Astrocyte (in vitro differentiated cells and primary cell): Measurements from ENCODE around the gene VEPH1. TPM values are rescaled to one million over a fixed set of nuclear protein-coding genes. Genes with fewer than 3 reads are reported as not detected.

Source experiments
- DNase-seq: peaks from one replicate; pipeline ENCODE4 v3.0.0-alpha.2; 2010; ENCODE audit warnings: low read depth
- FAIRE-seq: peaks from 2 replicates; lab custom pipeline; 2011; peaks lifted over from hg19 to GRCh38; lab: Jason Lieb, UNC
- H2AFZ ChIP-seq: 2 replicates; pipeline ENCODE4 v1.6.0; 2012; ENCODE audit warnings: low read depth, low read length, inconsistent platforms
- H3K27ac ChIP-seq: 2 replicates; pipeline ENCODE4 v1.5.1; 2011; ENCODE audit warnings: low read depth, low read length, inconsistent platforms
- H3K27me3 ChIP-seq: 2 replicates; pipeline ENCODE4 v1.6.0; 2011; ENCODE audit warnings: low read length, inconsistent platforms; ENCODE audit not compliant: insufficient read depth
- H3K36me3 ChIP-seq: 2 replicates; pipeline ENCODE4 v1.5.1; 2011; ENCODE audit warnings: low read length, inconsistent platforms; ENCODE audit not compliant: insufficient read depth
- H3K4me1 ChIP-seq: 2 replicates; pipeline ENCODE4 v1.5.1; 2011; ENCODE audit warnings: low read length, inconsistent platforms; ENCODE audit not compliant: insufficient read depth
- H3K4me2 ChIP-seq: 2 replicates; pipeline ENCODE4 v1.6.0; 2012; ENCODE audit warnings: low read length, inconsistent platforms
- H3K4me3 ChIP-seq: 2 replicates; pipeline ENCODE4 v1.5.1; 2011; ENCODE audit warnings: low read depth, mild to moderate bottlenecking, low read length, inconsistent platforms; ENCODE audit not compliant: insufficient read depth
- H3K79me2 ChIP-seq: 2 replicates; pipeline ENCODE4 v1.6.0; 2012; ENCODE audit warnings: mild to moderate bottlenecking, low read length, inconsistent platforms; ENCODE audit not compliant: insufficient read depth
- H3K9ac ChIP-seq: 2 replicates; pipeline ENCODE4 v1.6.0; 2012; ENCODE audit warnings: mild to moderate bottlenecking, low read length, inconsistent platforms
- H3K9me3 ChIP-seq: 2 replicates; pipeline ENCODE4 v1.5.1; 2012; ENCODE audit warnings: low read depth, mild to moderate bottlenecking, low read length, inconsistent platforms; ENCODE audit not compliant: insufficient read depth
- H4K20me1 ChIP-seq: 2 replicates; pipeline ENCODE4 v1.6.0; 2012; ENCODE audit warnings: low read length, inconsistent platforms; ENCODE audit not compliant: insufficient read depth
- H3K27ac Mint-ChIP-seq: one replicate; pipeline ENCODE4 v1.8.0; 2021; ENCODE audit warnings: mild to moderate bottlenecking, mixed read lengths; ENCODE audit not compliant: unreplicated experiment
- H3K27me3 Mint-ChIP-seq: one replicate; pipeline ENCODE4 v1.8.0; 2021; ENCODE audit warnings: low read depth, mixed read lengths; ENCODE audit not compliant: unreplicated experiment
- H3K36me3 Mint-ChIP-seq: one replicate; pipeline ENCODE4 v1.8.0; 2021; ENCODE audit warnings: low read depth, mixed read lengths; ENCODE audit not compliant: unreplicated experiment
- H3K4me1 Mint-ChIP-seq: one replicate; pipeline ENCODE4 v1.8.0; 2021; ENCODE audit warnings: low read depth, mixed read lengths; ENCODE audit not compliant: unreplicated experiment
- H3K4me3 Mint-ChIP-seq: one replicate; pipeline ENCODE4 v1.8.0; 2021; ENCODE audit warnings: mild to moderate bottlenecking, moderate library complexity, mixed read lengths; ENCODE audit not compliant: unreplicated experiment
- H3K9me3 Mint-ChIP-seq: one replicate; pipeline ENCODE4 v1.8.0; 2021; ENCODE audit warnings: mild to moderate bottlenecking, mixed read lengths; ENCODE audit not compliant: unreplicated experiment
- CTCF ChIP-seq: IDR thresholded peaks from 2 replicates; pipeline ENCODE4 v1.5.1; 2011; ENCODE audit warnings: low read depth, mild to moderate bottlenecking, inconsistent platforms, low read length, moderate library complexity; ENCODE audit not compliant: insufficient read depth
- EZH2 ChIP-seq: IDR thresholded peaks from 2 replicates; pipeline ENCODE4 v1.6.1; 2012; ENCODE audit warnings: mild to moderate bottlenecking, low read length, inconsistent platforms; ENCODE audit not compliant: insufficient read depth
- total RNA-seq: library from RNA; stranded (reverse); gene quantifications from 2 replicates; pipeline ENCODE4 v1.2.1, GENCODE V29; 2021

VEPH1 gene
- total RNA-seq, 1 donor from 2014 or later, result 9.4 TPM

GRCh38 chr3:157390713-157391515, 112.3 kb downstream of the VEPH1 start:
- H3K27me3 Mint-ChIP-seq, result no peaks in the 10 kb centered on the region
- H4K20me1 ChIP-seq, result no peaks in the 10 kb centered on the region
- H3K4me3 ChIP-seq, result no peak overlapping the region
- no peaks in the 10 kb centered on the region for H3K79me2 ChIP-seq
- H3K9me3 Mint-ChIP-seq, result no peaks in the 10 kb centered on the region
- no peak overlapping the region for H2AFZ ChIP-seq
- no peak overlapping the region for H3K27ac ChIP-seq
- no peaks in the 10 kb centered on the region for H3K27me3 ChIP-seq
- no peaks in the 10 kb centered on the region for H3K36me3 ChIP-seq
- H3K9me3 ChIP-seq, result no peaks in the 10 kb centered on the region
- H3K36me3 Mint-ChIP-seq, result peaks cover 1% of the 10 kb centered on the region
- no peak for TF ChIP-seq EZH2
- no peak for TF ChIP-seq CTCF
- no peak overlapping the region for H3K9ac ChIP-seq
- H3K4me1 Mint-ChIP-seq, result peaks cover 3% of the 10 kb centered on the region
- H3K27ac Mint-ChIP-seq, result no peak overlapping the region
- H3K4me1 ChIP-seq, result peaks cover 6% of the 10 kb centered on the region
- no peak overlapping the region for H3K4me2 ChIP-seq
- FAIRE-seq, result no peak
- no peak for DNase-seq
- no peak overlapping the region for H3K4me3 Mint-ChIP-seq

- peak; percentile 16 for DNase-seq
- H3K36me3 Mint-ChIP-seq, result peaks cover 1% of the 10 kb centered on the region
- Histone ChIP-seq H3K27ac (no peak overlapping the region), H3K79me2 (no peaks in the 10 kb centered on the region), H3K9ac (no peak overlapping the region), H4K20me1 (no peaks in the 10 kb centered on the region), H3K4me2 (peak overlapping the region; percentile 57), H2AFZ (no peak overlapping the region), H3K9me3 (no peaks in the 10 kb centered on the region), H3K4me1 (peaks cover 6% of the 10 kb centered on the region), H3K27me3 (no peaks in the 10 kb centered on the region), H3K36me3 (no peaks in the 10 kb centered on the region), H3K4me3 (no peak overlapping the region)
- TF ChIP-seq EZH2, result no peak
- no peak for TF ChIP-seq CTCF
- no peaks in the 10 kb centered on the region for H3K27me3 Mint-ChIP-seq
- H3K27ac Mint-ChIP-seq, result no peak overlapping the region
- no peak for FAIRE-seq
- no peaks in the 10 kb centered on the region for H3K9me3 Mint-ChIP-seq
- no peak overlapping the region for H3K4me3 Mint-ChIP-seq
- peaks cover 3% of the 10 kb centered on the region for H3K4me1 Mint-ChIP-seq
Measured at GRCh38 chr3:157388976-157389375, 114.2 kb downstream of the VEPH1 start.
